NOMO-1 treated with DMSO at 0.1 percent for 48 hours (cell line): ENCODE results near the gene CBLB.

Experiments
- DNase-seq: peaks from one replicate; lab custom pipeline; 2025; ENCODE audit not compliant: unreplicated experiment; lab: John Stamatoyannopoulos, UW

CBLB gene

DNA sequence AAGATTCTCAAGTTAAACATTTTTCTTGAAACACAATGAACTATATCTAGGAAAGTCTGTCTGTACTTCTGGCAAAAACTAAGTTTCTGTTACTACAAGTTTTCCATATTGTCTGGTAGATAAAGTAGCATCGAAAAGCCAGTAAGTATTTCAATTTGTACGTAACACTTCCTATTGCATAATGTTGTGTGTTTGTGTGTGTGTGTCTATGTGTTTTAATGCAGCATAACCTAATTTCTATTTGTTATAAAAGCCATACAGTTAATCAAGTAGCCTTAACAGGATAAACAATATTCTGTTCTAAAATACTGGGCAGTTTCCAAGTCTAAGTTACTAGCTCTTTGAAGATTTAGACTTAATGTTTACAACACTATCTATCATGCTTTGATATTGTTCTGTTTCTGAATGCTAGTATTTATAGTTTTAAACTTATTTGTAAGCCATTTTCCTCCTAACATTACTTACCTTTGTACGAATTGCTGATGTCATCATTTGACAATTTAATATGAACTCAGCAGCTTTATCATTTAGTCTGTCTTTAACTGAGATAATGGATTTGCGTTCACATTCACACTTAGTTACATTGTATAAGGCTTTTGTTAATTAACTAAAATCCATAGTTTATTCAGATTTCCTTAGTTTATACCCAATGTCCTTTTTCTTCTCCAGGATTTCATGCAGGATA lies 163.9 kb downstream of the CBLB start:
- no peak for DNase-seq

DNA sequence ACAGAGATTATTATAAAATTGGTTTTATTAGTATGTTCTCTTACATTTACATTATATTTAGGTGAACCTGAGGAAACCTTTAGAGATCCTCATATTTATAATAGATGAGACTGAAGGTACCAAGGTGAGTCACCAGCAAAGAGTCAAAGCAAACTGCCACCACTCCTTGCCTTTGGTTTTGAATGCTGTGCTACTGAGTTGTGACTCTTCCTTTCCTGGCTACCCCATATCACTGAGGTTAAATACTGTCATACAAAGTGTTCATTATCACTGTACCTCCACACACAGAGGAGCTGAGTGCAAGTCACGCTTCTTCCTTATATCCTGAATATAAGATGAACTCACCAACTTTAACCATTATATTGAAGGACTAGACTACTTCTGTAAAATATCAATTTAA lies 168.2 kb downstream of the CBLB start:
- DNase-seq, result no peak

DNA sequence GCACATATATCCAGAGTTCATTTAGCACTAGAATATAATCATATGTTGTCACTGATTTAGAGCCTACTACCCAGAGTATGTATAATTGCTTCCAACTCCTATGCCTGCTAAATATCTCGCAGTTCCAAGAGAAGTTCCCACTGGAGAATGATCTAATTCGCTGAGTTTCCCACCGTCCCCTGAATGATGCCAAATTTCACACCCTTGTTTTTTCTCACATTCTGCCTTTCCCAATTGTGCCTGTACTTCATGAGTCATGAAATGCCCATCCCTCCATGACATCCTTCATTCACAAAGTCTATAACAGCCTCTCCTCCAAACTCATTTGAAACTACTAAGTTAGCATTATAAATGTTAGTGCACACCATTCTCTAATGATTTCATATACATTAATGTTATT lies 177.2 kb downstream of the CBLB start:
- no peak for DNase-seq

DNA sequence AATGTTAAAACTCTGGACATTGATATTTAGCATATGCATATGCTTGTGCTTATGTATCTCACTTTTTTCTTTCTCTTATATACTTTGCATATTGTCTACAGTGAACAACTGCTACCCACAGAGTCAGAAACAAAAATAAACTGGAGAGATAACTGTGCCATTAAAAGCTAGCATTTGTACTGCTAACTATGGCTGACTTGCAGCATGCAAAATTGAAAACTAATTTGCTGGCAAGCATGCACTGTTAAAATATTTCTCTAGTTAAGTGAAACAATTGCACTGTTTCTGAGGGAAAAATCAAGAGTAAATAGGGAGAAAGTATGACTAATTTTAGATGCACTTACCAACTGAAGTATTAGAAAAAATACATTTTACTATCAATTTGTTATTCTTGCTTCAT lies 177.8 kb downstream of the CBLB start:
- no peak for DNase-seq

DNA sequence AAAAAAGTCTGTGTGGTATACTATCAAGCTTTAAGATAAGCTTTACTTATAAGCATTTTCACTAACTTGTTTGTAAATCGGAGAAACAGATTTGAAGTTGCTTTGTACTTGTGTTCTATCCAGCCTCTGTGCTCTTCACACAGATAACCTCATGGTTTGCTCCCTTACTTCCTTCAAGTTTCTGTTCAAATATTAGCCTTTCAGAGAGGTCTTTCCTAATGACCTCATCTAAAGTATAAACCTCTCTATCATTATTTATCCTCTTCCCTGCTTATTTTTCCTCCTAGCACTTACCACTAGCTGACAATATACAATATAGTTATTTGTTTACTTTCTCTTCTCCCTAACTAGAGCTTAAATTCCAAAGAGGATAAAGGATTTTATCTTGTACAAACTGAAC lies 180.0 kb downstream of the CBLB start:
- DNase-seq, result no peak

DNA sequence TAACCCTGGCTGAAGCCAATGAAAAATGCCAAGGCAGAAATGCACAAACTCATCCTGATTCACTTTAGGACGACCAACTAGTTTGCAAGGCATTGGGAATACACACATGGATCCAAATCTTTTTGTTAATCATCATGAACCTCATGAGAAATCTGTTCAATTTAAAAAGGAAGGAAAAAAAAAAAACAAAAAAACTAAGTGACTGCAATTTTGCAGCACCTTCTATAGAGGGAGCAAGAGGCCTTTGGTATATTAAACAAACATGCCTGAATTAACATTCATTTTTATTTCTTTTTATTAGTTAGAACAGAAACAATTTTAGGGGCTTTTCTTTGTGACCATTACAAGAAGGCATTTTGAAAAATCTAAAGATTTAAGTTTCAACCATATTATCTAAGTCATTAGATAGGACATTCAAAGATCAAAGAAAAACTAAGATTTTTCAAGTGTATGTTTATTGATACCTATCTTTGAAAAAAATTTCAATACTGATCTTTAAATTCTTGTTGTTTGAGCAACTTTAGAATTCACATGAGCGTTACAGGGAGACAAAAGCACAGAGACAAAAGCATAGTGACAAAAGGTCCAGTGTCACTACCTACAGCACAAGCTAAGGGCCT lies 182.4 kb downstream of the CBLB start:
- DNase-seq, result peak; percentile 38

DNA sequence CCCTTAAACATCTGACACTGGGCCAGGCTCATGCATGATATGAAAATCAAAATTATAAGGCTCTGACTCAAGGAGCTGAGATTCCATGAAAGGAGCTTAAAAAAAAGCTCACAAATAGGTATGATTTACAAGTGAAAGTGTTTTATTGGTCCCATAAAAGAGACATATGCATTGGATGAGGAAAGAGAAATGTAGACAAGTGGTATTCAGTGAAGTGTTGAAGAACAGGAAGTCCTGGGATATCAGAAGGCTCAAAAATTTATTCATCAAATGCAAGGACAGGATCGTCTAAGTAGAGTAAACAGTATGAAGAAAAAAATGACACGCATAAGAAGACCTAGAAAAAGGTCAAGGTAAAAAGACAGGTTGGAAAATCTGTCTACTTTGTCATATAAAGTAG lies 188.9 kb downstream of the CBLB start:
- no peak for DNase-seq

DNA sequence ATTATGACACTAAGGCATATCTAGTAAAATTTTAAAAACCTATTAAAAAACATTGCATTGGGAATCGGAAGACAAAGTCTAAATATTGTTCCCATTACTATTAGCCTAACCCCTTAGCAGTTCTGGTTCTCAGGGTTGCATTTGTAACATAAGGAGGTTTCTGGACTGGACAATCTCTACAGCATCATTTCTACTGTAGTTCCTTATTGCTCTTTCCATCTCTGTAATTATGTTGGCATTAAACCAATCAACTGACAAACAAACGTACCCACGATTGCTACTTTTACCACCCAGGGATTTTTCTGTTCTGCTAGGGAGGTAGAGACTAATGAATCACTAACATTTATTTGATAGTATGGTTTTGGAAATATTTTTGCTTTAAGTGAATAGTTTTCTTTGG lies 190.8 kb downstream of the CBLB start:
- DNase-seq, result no peak

DNA sequence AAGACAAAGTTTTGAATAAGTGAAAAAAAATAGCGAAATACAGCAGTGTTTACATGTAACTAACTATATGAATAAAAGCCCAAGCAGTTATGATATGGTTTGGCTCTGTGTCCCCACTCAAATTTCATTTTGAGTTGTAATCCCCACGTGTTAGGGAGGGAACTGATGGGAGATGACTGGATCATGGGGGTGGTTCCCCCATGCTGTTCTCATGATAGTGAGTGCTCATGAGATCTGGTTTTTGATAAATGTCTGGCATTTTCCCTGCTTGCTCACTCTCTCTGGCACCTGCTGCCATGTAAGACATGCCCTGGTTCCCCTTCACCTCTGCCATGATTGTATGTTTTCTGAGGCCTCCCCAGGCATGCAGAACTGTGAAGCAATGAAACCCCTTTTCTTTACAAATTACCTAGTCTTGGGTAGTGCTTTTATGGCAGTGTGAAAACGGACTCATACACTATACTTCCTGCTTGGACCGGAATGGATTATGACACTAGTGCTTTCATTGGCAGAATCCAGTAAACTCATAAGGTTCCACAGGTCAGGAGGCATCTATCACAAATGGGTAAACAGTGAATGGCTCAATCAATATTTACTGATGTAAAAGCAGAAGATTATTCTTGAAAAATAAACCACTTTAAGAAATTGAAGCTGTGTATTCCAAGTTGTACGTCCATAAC lies 192.1 kb downstream of the CBLB start:
- no peak for DNase-seq

DNA sequence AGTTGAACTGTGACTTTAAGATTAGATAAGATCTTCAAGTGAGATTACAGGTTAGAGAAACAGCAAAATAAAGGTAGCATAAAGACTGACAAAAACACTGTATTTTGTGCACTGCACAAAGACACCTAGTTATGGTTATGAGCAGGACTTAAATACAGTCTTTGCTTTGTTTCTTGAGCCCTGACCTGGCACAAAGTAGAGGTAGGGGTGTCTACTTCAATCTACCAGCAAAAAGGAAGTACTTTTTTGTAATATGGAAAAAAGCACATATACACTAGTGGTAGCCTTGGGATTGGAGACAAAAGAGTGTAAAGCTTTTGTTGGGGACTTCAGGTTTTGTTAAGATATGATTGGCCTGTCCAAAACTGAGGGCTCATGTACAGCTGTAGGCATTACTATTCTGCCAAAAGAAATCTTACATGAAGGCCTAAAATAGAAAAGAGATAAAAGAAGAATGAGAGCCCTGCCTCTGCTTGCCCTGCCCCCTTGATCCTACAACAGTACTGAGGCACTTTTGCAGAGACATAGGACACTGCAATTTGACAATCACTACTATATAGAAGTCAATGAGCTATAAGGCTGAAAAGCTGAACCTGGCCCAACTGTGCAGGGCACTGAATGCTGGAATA lies 194.3 kb downstream of the CBLB start:
- no peak for DNase-seq

DNA sequence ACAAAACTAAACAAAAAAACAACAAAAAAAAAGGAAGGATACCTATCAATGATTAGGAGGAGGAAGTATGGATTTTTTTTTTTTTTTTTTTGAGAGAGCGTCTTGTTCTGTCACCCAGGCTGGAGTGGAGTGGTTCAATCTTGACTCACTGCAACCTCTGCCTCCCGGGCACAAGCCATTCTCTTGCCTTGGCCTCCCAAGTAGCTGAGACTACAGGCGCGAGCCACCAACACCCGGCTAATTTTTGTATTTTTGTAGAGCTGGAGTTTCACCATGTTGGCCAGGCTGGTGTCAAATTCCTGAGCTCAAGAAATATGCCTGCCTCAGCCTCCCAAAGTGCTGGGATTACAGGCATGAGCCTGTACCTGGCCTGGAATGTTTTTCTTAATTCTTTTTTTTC lies 195.8 kb downstream of the CBLB start:
- DNase-seq, result no peak

DNA sequence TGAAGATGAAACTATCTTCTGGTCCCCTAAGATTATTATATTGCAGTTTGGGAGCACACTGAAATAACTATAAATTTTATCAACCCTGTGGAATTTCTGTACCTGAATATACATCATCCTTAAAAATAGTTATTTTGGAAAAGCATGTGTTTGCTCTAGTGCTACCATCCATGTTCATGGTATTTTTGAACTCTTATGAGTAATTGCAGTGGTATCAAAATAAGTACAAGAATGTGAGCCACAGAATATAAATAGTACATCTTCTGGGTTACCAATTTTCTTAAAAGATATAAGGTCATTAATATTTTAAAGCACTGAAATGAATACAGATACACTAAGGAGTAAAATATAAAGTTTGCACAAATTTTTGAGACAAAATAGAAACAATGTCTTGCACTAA lies 206.5 kb downstream of the CBLB start:
- DNase-seq, result no peak

DNA sequence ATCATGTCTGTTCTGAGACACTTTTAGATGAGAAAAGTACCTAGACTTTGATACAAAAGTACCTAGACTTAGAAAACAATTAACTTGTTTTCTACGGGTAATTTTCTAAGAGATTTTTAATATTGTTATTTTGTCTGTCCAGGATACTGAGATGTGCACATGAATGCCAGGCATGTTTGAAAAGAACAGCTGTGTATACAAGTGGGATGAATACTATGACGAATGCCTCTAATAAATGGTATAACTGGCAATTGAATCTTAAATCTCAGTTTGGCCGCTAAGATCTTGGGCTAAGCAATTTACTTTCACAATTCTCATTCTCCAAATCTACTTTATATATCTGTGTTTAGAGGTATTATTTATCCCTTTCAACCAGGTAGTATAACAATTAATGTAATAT lies 207.4 kb downstream of the CBLB start:
- no peak for DNase-seq

DNA sequence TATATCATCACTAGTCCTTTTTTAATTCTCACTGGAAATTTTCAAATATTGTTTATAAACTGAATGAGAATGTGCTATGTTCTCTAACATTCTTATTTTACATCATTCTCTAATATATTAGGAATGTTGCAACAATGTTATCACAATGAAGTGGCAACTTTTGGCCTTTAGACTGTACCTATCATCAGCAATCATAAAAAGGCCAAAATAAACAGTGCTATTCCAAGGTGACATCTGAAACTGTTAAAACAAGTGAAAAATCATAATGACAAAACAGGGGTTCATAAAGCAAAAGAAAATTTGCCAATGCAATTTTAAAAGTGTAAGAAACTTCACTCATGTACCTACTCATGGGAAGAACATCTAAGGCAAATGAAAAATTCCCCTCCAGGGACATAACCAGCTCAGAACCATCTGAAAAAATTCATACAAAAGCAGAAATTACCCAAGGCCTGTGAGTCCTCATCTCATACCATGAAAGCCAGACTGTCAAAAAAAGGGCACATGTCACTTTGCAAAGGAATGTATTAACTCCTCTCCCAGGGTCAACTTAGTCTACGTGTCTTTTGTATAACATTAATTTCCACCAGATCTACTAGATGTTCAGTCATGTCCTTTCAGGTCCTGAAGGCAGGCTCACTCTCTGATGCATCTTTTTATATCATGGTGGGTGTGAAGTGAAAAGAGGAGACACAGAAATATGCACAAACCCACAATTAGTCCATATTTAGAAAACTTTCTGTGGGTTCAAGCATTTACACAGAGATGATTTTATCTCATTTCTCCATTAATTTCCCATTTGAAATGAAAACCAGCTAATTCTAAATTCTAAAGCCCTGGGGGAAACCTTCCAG lies 211.9 kb downstream of the CBLB start:
- no peak for DNase-seq

DNA sequence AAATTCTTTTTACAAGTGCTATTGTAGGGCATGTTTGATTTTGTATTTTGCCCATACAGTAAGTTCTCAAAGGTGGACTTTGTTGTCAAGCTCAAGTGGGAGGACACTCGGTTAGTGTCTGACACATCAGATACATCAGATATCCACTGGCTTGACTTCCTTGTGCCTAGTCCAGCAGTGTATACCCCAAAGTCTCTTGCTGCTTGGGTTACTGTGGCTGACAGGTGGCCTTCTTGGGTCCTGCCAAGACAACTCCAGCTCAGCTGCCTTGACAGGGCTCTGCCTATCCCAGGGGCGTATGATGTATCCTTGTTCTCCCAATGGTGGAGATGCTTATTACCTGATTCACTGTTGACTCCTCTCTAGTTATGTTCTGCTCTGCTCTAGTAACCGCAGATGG lies 214.9 kb downstream of the CBLB start:
- DNase-seq, result no peak

DNA sequence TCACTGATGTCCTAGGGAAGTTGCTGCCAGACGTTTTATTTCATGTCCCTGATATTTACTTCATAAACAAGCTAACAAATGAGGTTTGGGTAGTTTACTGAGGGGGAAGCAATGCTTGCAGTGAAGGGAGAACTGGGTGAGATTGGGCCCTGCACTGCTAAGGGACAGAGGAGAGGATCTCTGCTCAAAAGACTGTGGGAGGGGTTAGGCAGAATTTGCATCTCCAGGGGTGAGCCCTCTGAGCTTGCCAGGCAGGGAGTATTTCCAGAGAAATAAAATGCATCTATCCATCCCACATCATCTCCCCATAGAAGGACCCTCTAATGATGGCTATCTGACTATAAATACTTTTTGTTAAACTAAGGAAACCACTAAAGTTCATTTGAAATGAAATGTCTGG lies 215.6 kb downstream of the CBLB start:
- no peak for DNase-seq

DNA sequence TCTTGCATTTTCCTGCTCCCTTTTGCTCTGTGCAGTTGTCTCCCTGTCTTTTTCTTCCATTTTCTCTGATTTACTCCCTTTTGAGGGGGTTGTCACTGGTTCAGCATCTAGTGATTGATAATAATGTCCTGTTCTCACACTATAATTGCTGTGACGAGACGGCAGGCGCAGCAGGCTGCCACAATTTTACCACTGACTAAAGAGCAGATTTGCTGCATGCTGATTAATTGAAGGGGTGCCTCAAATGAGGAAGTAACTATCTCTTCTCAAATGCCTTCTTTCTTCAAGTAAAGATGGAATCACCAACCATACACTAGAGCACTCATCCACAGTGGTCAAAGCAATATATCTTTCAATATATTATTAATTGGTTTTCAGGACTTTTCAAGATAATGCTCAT lies 219.3 kb downstream of the CBLB start:
- peak; percentile 62 for DNase-seq

DNA sequence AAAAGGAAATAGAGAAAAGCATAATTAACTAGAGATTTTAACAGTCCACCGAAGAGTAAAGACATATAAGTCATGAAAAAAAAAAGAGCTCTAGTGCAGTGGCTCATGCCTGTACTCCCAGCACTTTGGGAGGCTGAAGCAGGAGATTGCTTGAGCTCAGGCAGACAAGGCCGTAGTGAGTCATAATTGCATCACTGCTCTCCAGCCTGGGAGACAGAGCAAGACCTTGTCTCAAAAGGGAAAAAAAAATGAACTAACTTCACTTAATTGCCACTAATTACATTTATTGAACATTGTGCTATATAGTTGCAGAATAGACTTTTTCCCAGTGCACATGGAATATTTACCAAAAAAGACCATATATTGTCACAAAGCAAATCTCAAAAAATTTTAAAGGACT lies 221.8 kb downstream of the CBLB start:
- peak; percentile 84 for DNase-seq

DNA sequence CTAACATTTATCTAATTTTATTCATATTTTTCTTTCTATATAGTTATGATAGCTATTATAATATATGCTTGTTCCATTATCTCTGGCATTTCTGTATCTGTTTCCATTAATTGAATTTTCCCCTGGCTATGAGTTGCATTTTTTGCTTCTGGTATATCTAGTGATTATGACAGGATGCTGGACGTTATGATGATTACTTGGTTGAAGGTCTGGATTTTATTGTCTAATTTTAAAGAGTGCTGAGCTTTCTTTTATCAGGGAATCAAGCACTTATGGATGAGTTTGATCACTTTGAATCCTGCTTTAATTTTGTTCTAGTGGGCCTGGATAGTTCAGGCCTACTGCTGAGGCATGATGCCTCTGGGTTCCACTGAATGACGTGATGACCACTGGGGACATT lies 229.7 kb downstream of the CBLB start:
- DNase-seq, result no peak

DNA sequence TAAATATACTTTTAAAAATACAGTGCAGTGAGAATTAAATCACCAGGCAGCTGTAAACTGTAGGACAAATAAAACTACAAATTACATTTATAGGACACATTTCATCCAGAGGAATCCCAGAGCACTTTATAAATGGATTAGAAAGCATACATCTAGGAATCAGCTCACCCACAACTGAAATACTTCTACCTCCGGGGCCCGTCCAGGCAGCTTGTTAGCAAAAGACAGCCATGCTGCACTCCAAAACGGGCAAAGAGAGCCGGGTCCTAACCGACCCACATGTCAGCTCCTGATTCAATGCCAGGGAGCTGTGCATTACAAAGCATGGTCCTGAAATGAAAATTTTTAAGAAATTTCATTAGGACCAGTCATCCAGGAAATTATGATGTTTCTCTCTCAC lies 234.1 kb downstream of the CBLB start:
- no peak for DNase-seq

DNA sequence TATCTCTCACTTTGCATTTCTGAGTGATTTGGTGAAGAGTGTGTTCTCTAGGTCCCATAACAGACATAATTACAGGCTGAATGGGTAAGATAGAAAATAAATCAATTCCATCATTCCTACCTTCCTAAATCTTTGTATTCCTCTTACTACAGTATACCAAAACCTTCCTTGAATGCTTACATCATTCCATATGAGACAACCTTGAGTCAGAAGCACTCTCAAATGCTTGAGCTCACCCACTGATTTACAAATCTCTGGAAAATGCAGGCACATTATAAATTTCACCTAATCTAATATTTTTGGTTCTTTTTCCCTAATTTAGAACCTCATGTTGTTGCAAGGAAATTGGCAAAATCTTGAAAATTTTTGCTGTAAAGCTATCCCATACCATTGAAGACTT lies 239.1 kb downstream of the CBLB start:
- no peak for DNase-seq
